ENCODE data around the gene KRT82. TPM values are rescaled to one million over a fixed set of nuclear protein-coding genes. Genes with fewer than 3 reads are reported as not detected.

KRT82 gene
- total and polyA plus RNA-seq, 2 of the 8 experiments (the other 6 are each of a cell fraction or from before 2014, with no cell fraction given), result not detected

DNA sequence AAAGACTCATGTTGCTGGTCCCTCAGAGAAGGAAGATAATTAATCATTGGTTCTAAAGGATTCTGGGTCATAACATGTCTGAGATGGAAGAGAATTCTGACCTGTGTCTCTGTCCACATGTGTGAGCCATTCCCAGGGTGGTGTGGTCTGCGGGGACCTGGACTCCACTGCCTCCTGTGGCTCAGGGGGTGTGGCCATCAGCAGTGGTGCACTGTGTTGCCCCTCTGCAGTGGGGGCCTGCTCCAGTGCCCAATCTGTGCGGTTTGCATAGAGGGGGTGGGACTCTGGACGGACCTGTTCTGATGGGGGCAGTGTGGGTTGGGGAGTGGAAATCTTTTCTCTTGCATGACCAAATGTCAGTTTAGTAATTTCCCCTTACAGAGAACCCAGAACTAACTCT lies 52.4 kb downstream of the KRT82 start:
- Histone ChIP-seq H3K4me1 (replicated peaks in 1 of 4; ENCODE audit: control insufficient read depth in 3 of 4, insufficient read depth in 4 of 4, low read length in 3 of 4) (no peaks in the 10 kb centered on the region), H3K27me3 (replicated peaks in 1 of 4; ENCODE audit: control insufficient read depth in 3 of 4, extremely low read depth in 1 of 4, insufficient read depth in 3 of 4, low read length in 3 of 4) (no peaks in the 10 kb centered on the region), H3K4me2 (ENCODE audit: insufficient read depth in 1 of 2, low read depth in 2 of 2, low read length in 2 of 2) (no peak overlapping the region), H3K4me3 (ENCODE audit: extremely low read depth in 1 of 4, insufficient read depth in 2 of 4, low read depth in 3 of 4, low read length in 4 of 4) (no peak overlapping the region), H4K5ac (ENCODE audit: insufficient read length, low read depth, low read length) (no peak overlapping the region), H4K8ac (ENCODE audit: extremely low read depth, insufficient read depth, low read length) (no peak overlapping the region), H2BK15ac (ENCODE audit: low read length) (no peak overlapping the region), H3K79me1 (ENCODE audit: low read depth, low read length) (no peaks in the 10 kb centered on the region), H2AK5ac (ENCODE audit: low read depth, low read length) (no peak overlapping the region), H2BK5ac (ENCODE audit: low read depth, low read length) (no peak overlapping the region), H3K56ac (replicated peaks; ENCODE audit: insufficient read length, low read depth, low read length) (no peak overlapping the region), H2BK120ac (replicated peaks; ENCODE audit: low read depth, low read length) (no peak overlapping the region), H3K4ac (replicated peaks; ENCODE audit: insufficient read length, low read depth, low read length) (no peak overlapping the region), H3K14ac (ENCODE audit: insufficient read length) (no peak overlapping the region), H3K9me3 (ENCODE audit: insufficient read depth in 2 of 2, low read depth in 1 of 2, low read length in 1 of 2) (no peaks in the 10 kb centered on the region; a peak in 1 of 4 replicates), H2BK20ac (ENCODE audit: low read length) (no peak overlapping the region), H3K79me2 (ENCODE audit: control insufficient read depth in 1 of 2, insufficient read depth in 2 of 2, low read length in 2 of 2) (no peaks in the 10 kb centered on the region), H2AFZ (ENCODE audit: low read length) (no peak overlapping the region), H2BK12ac (ENCODE audit: low read depth, low read length) (no peak overlapping the region), H4K20me1 (replicated peaks in 1 of 2; ENCODE audit: control insufficient read depth in 1 of 2, insufficient read depth in 2 of 2, low read length in 2 of 2) (no peaks in the 10 kb centered on the region), H3K27ac (ENCODE audit: low read depth, low read length) (no peak overlapping the region), H4K91ac (replicated peaks; ENCODE audit: insufficient read length, low read length) (no peak overlapping the region), H3K18ac (ENCODE audit: extremely low read depth, low read length) (no peak overlapping the region), H3K23ac (ENCODE audit: insufficient read length) (no peak overlapping the region), H3K23me2 (ENCODE audit: low read depth, low read length) (no peaks in the 10 kb centered on the region), H3K36me3 (ENCODE audit: control insufficient read depth in 2 of 4, insufficient read depth in 4 of 4, low read length in 3 of 4) (no peaks in the 10 kb centered on the region), H3K9ac (replicated peaks in 1 of 4; ENCODE audit: extremely low read depth in 1 of 4, low read depth in 3 of 4, low read length in 3 of 4) (no peak overlapping the region)
- DNase-seq (ENCODE audit: low read depth in 1 of 2, low spot score in 2 of 2) (no peak), FAIRE-seq (no peak)
- ChIA-PET CTCF (ENCODE audit: partially characterized antibody) (interaction anchor here (1.6 to 10.7 kb wide), 5 partner anchors 9 to 38 kb away, joined by 5 to 88 read pairs (median 6); no protein-coding TSS in a partner anchor), POLR2A (ENCODE audit: partially characterized antibody) (no interaction called here)
- 71% methylated on average over 3 of the region's 3 CpGs; no CpG with 5 or more reads in 1 of the 2 experiments for WGBS, 2 experiments (ENCODE audit: extremely low coverage in 1 of 2, insufficient coverage in 1 of 2, insufficient read length in 1 of 2, insufficient replicate concordance in 2 of 2, low coverage in 1 of 2, low lambda C conversion rate in 2 of 2, missing lambda C conversion rate in 1 of 2)
- TF ChIP-seq SP4 (IDR thresholded peaks at IDR 0.05; ENCODE audit: low read length) (no peak), GABPA (IDR thresholded peaks at IDR 0.05; ENCODE audit: borderline replicate concordance, insufficient read depth, low read length) (no peak), FOSL1 (IDR thresholded peaks at IDR 0.05; ENCODE audit: insufficient read depth, low read depth, low read length) (no peak), ASH2L (IDR thresholded peaks at IDR 0.05; ENCODE audit: low read length) (no peak), PHF8 (conservative IDR thresholded peaks at IDR 0.05; ENCODE audit: low read depth, low read length) (no peak), SUZ12 (IDR thresholded peaks at IDR 0.05; ENCODE audit: low read length) (no peak), TCF12 (IDR thresholded peaks at IDR 0.05; ENCODE audit: low read depth, low read length) (no peak), SIRT6 (IDR thresholded peaks at IDR 0.05; ENCODE audit: low read length) (no peak), CEBPB (IDR thresholded peaks at IDR 0.05; ENCODE audit: low read depth, low read length) (no peak), GTF2F1 (IDR thresholded peaks at IDR 0.05; ENCODE audit: borderline replicate concordance, low read depth, low read length) (no peak), NANOG (IDR thresholded peaks at IDR 0.05; ENCODE audit: insufficient read depth, low read depth, low read length, poor library complexity, severe bottlenecking) (no peak), TAF1 (IDR thresholded peaks at IDR 0.05; ENCODE audit: low read depth, low read length) (no peak), TEAD4 (IDR thresholded peaks at IDR 0.05; ENCODE audit: low read depth, low read length) (no peak), BCL11A (IDR thresholded peaks at IDR 0.05; ENCODE audit: low read depth in 2 of 2, low read length in 2 of 2) (no peak)
- TF ChIP-seq, protein P1, sequence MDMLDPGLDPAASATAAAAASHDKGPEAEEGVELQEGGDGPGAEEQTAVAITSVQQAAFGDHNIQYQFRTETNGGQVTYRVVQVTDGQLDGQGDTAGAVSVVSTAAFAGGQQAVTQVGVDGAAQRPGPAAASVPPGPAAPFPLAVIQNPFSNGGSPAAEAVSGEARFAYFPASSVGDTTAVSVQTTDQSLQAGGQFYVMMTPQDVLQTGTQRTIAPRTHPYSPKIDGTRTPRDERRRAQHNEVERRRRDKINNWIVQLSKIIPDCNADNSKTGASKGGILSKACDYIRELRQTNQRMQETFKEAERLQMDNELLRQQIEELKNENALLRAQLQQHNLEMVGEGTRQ (IDR thresholded peaks at IDR 0.05; ENCODE audit: low read length), result no peak
